Lung microvascular endothelial cell (primary cell): Measurements from ENCODE around the gene RNU6-9. TPM values are rescaled to one million over a fixed set of nuclear protein-coding genes. Genes with fewer than 3 reads are reported as not detected.

Experiments
- DNase-seq, 2 donors: peaks; one replicate each; pipeline versions ENCODE4 v3.0.0 to v3.0.0-alpha.2; 2010; ENCODE audit warnings: low read depth in 2 of 2
- total RNA-seq: library from RNA; depleted of rRNA; stranded (reverse); fragments of >200 nt; gene quantifications from 2 replicates; pipeline ENCODE4 v1.2.1, GENCODE V29; 2014

RNU6-9 gene
- total RNA-seq, 1 donor from 2014 or later: not detected

DNA sequence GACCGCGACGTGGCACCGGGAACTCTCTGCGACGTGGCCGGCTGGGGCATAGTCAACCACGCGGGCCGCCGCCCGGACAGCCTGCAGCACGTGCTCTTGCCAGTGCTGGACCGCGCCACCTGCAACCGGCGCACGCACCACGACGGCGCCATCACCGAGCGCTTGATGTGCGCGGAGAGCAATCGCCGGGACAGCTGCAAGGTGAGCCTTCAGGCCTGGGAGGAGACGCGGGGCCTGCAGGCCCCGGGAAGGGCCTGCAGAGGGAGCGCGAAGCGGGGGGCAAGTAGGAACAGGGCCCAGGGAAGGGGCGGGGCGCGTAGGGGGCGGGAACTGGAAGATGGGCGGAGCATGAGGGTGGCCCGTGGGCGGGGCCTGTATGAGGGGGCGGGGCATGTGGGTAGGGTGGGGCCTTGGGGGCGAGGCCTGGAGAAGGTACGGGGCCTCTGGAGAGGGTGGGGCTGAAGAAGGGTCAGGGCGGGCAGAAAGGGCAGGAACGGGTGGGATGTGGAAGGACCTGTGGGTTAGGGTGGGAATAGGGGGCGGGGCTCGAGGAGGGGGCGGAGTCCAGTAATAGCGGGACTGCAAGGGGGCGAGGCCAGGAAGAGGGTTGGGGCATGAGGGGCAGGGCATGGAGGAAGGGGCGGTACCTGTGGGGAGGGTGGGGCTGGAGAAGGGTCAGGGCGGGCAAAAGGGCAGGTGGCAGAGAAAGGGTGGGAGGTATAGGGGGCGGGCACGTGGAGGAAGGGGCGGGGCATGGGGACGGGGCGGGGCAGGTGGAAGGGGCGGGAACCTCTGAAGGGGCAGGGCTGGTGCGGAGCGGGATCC is 31.3 kb upstream of the RNU6-9 start:
- DNase-seq: peak; percentile 51 to 54

- DNase-seq: peak; percentile 62 to 68
Observed at GRCh38 chr19:862581-863314, 30.5 kb upstream of the RNU6-9 start.

DNA sequence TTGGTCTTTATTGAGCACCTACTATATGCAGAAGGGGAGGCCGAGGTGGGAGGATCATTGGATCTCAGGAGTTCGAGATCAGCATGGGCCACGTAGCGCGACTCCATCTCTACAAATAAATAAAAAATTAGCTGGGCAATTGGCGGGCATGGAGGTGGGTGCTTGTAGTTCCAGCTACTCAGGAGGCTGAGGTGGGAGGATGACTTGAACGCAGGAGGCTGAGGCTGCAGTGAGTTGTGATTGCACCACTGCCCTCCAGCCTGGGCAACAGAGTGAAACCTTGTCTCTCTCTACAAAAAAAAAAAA is 30.0 kb upstream of the RNU6-9 start:
- no peak for DNase-seq

GRCh38 chr19:866769-867300 is 26.4 kb upstream of the RNU6-9 start:
- DNase-seq: no peak

DNA sequence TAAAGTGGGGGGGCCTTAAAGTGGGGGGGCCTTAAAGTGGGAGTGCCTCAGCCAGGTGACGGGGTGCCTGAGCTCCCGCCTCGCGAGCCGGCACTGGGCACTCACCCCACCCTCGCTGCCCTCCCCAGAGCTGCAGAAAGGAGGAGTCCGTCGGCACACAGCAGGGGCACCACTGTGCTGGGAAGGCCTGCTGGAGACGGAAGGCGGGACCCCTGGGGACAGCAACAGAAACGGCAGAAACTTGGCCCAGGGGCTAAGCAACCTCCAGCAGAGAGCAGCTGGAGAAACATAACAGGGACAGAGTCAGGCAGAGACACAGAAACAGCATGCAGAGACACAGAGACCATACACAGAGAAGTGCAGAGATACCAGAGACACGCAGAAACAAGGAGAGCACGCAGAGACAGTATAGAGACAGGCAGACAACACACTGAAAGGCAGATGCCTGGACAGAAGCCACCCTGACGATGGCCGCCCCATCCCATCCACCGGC is 25.9 kb upstream of the RNU6-9 start:
- no peak for DNase-seq

DNA sequence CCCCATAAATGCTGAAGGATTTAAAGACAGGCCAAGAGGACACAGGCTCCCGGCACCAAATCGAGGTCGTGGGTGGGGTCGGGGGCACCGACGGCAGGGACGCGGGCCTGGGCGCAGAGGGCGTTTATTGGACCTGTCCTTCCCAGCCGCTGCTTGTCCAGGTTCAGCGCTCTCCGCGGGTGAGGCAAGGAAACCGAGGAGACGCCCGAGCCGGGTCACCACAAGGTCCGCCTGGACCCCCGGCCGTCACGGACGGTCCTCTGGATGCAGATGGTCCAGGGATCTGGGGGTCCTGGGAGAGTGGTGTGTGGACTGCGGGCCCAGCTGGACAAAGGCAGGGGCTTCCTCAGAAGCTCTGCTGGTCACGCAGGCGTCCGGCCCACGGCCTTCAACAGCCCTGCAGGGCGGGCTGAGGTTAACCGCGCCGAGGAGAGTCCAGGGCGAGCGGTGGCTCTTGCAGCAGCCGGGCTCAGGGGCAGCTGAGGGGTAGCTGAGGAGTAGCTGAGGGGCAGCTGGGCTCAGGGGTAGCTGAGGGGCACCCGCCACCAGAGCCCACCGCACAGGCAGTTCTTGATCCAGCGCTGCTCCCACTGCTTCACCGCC is 25.3 kb upstream of the RNU6-9 start:
- DNase-seq: no peak

DNA sequence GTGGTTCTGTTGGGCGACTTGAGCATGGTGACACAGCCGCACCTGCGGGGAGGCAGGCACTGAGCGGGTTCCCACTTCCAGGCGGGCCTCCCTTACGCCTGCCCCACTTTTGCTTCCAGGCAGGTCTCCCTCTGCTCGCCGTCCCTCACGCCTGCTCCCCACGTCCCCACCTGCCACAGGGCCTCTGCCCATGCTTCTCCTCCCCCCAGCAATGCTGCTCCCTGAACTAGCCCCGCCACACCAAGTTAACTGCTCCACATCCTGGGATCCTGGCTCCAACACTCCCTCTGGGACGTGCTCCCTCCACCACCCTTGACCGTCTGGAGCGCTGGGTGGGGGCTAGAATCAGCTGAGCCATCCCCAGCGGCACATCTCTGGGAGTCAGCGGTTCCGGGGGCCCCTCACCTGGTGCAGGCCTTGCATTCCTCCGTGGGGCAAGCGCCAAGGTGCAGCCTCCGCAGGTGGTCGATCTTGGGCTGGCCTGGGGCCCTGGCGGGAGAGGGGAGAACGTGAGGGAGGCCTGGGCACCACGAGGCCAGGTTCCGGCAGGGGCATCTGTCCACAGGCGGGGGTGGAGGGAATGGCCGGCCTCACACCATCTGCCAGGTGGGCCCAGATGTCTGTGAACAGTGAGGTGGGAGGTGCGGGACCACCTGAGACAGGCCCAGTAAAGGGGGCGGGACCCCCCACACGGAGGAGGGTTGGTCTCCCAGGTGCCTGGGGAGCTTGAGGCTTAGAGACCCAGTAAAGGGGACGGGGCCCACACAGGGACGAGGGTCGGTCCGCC is 24.6 kb upstream of the RNU6-9 start:
- DNase-seq: no peak

DNA sequence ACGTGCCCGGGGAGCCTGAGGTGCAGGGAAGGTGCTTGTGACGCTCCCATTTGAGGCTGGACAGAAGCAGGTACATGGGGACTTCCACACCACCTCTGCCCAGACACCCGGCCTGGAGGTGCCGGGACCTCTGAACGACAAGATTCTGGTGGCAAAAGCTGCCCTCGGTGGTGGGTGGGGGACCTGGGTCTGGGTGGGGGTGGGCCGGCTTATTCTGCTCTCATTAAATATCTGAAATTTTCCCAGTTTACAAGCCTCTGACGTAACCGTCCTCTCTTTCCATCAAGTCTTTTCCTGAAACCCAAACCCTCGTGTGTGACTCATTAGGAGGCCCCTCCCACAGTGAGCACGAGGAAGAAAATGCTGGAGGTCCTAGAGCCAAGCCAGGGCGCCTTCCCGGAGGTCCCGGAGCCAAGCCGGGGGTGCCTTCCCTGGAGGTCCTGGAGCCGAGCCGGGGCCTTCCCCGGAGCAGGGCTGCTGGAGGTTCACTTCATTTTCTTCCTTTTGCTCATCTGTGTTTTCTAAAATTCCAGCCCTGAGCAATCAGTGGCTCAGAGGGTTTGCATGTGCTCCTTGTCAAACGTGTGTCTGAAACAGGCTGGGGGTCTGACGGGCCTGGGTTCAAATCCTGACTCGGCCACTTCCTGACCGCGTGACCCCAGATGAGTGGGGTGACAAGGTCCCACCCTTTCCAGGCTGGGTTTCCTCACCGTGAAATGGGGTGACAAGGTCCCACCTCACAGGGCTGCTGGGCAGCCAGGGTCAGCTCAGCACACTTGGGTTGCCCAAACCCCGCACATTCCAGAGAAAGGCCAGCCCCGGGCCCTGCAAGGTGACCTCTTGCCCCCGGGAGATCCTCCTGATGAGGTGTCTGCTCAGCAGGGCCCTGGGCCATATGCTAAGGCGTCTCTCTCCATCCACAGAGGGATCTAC is 23.8 kb upstream of the RNU6-9 start:
- peak; percentile 90 for DNase-seq

DNA sequence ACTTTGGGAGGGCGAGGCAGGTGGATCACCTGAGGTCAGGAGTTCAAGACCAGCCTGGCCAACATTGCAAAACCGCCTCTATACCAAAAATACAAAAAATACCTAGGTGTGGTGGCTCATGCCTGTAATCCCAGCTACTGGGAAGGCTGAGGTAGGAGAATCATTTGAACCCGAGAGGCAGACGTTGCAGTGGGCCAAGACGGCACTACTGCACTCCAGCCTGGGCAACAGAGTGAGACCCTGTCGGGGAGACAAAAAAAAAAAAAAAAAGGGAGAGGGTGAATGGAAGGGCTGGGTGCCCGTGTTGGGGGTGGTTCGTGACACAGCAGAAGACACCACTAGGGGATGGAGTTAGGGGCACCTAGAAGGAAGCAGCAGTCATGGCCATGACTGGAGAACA is 23.0 kb upstream of the RNU6-9 start:
- DNase-seq: no peak

- DNase-seq: peak in 1 of 2 donors; percentile 32
Observed at GRCh38 chr19:870963-871401, 22.3 kb upstream of the RNU6-9 start.

DNA sequence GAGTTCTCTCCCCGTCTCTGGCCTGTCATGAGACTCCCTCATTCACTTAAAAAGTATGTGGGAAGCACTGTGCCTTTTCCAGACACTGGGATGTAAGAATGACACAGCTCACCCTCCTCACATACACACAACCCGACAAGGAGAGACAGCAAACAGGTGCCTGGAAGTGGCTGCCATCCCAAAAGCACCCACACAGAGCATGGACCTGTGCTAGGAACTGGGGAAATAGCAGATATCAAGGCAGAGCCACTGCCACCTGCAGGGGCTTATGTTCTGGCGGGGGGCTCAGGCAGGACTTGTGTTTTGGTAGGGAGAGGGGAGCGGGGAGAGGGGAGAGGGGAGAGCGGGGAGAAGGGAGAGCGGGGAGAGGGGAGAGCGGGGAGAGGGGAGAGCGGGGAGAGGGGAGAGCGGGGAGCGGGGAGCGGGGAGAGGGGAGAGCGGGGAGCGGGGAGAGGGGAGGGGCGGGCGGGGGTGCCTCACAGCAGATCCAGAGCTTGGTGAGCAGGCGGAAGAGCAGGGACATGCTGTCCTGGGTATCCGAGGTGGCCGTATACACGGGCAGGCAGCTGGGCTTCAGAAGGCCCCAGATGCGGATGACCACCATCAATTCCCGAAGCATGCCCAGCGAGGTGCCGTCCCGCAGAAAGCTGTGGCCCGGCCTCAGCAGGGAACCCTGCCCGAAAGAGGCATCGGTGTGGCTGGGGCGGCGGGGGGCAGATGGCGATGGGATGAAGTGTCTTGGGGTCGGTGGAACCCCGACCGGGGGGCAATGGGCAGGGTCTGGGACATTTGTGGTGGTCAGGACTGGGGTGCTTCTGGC is 21.6 kb upstream of the RNU6-9 start:
- peak in 1 of 2 donors; percentile 32 for DNase-seq

GRCh38 chr19:872266-872951 is 20.9 kb upstream of the RNU6-9 start:
- peak in 1 of 2 donors; percentile 71 for DNase-seq

- peak in 1 of 2 donors; percentile 54 for DNase-seq
Observed at GRCh38 chr19:873084-873483, 20.2 kb upstream of the RNU6-9 start.

DNA sequence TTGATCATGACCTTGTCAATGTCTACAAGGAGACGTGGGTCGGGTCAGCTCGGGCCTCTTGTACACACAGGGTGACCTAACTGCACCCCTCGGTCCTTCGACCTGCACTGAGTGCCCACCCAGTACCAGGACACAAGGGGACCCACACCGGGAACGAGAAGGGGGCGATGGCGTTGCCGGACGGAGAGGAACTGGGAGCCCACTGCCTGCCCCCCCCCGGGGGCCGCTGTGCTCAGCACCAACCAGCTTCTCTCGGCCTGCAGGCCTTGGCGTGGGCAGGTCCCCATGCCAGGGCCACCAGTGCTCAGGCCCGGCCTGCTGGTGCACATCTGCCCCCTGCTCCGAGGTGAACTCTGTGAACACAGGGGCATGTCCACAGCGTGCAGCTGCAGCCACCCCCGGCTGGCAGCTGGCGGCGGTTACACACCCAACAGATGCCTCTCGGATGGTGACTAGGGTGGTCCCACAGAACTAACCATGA is 19.7 kb upstream of the RNU6-9 start:
- no peak for DNase-seq

- no peak for DNase-seq
Observed at GRCh38 chr19:875265-875879, 17.9 kb upstream of the RNU6-9 start.

- DNase-seq: no peak
Observed at GRCh38 chr19:876089-876488, 17.2 kb upstream of the RNU6-9 start.

DNA sequence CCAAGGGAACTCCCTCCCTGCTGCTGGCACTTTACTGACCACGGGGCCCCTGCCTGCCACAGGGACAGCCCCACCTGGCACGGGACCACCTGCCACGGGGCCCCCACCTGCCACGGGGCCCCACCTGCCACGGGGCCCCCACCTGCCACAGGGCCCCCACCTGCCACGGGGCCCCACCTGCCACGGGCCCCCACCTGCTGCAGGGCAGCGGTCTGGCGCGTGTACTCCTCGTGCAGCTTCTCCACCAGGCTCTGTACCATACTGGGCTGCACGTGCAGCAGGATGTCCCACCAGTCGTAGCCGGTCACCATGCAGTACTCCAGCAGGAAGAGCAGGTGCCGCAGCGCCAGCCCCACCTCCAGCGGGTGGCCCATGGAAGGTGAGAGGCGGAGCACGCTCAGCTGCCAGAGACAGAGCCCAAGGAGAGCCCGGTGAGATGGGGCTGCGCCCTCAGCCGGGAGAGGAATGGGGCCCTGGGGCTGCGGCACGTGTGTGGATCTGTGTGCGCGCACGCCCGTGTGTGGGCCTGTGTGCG is 16.4 kb upstream of the RNU6-9 start:
- DNase-seq: no peak
